K562 (cell line): ENCODE measurements around the gene RGPD4. TPM values are rescaled to one million over a fixed set of nuclear protein-coding genes. Genes with fewer than 3 reads are reported as not detected.

Experiments
- ATAC-seq: fragments of 200-7000 bp; cut with Tn5 transposase; 3 replicates; pipeline ENCODE4 v1.9.1; 2020; ENCODE audit warnings: moderate library complexity
- BruUV-seq: library from RNA; stranded (reverse); fragments of 400-500 nt; replicated peaks from 2 replicates; lab custom pipeline; 2021; lab: Mats Ljungman, UMichigan
- CTCF ChIA-PET: fragments of 300-600 bp; formaldehyde crosslinking; extraction: SDS; loops from one replicate; lab custom pipeline; 2021; ENCODE audit warnings: low intra/inter-chr PET ratio; lab: Yijun Ruan, JAX
- POLR2A ChIA-PET: fragments of 300-600, 350-650 bp; sonication (Branson Sonifier 250); formaldehyde crosslinking; extraction: SDS; loops from one replicate; lab custom pipeline; 2021; ENCODE audit warnings: antibody characterized with exemption, inconsistent platforms; lab: Yijun Ruan, JAX
- DNase-seq, 4 experiments: peaks; one replicate each; pipeline versions ENCODE4 v3.0.0 to v3.0.0-alpha.2; 2011 to 2018; ENCODE audit warnings: low spot score in 3 of 4, mixed read lengths in 3 of 4; ENCODE audit errors: extremely low read depth in 1 of 4
- FAIRE-seq: peaks from 2 replicates; lab custom pipeline; 2011; peaks lifted over from hg19 to GRCh38; lab: Jason Lieb, UNC
- H2AFZ ChIP-seq: 2 replicates; pipeline ENCODE4 v1.6.0; 2011; ENCODE audit warnings: low read depth, low read length, control low read depth, inconsistent platforms
- H3K27ac ChIP-seq: fragments of 200-600 bp; 3 replicates; pipeline ENCODE4 v1.8.0; 2011; ENCODE audit warnings: low read depth, mild to moderate bottlenecking, control low read depth, inconsistent platforms, low read length, moderate library complexity, mixed read lengths; ENCODE audit errors: extremely low read depth
- H3K27me3 ChIP-seq, 2 experiments: fragments of 300-600 bp in 1 of 2; 2 replicates in 1 of 2; 3 replicates in 1 of 2; pipeline versions ENCODE4 v1.6.0 to v1.8.0; 2011; ENCODE audit warnings: inconsistent platforms in 2 of 2, low read length in 2 of 2, mild to moderate bottlenecking in 1 of 2, mixed read lengths in 1 of 2, moderate library complexity in 1 of 2; ENCODE audit not compliant: control insufficient read depth in 2 of 2, insufficient read depth in 2 of 2
- H3K36me3 ChIP-seq: fragments of 300-600 bp; 3 replicates; pipeline ENCODE4 v1.8.0; 2011; ENCODE audit warnings: mild to moderate bottlenecking, low read length, inconsistent platforms; ENCODE audit not compliant: control insufficient read depth, insufficient read depth
- H3K4me1 ChIP-seq, 2 experiments: fragments of 200-600 bp in 1 of 2; replicated peaks in 1 of 2; 2 replicates in 1 of 2; 3 replicates in 1 of 2; pipeline versions ENCODE4 v1.5.1 to v1.8.0; 2011; ENCODE audit warnings: inconsistent platforms in 2 of 2, low read length in 2 of 2, mild to moderate bottlenecking in 1 of 2, mixed read lengths in 1 of 2, moderate library complexity in 1 of 2; ENCODE audit not compliant: control insufficient read depth in 2 of 2, insufficient read depth in 2 of 2
- H3K4me2 ChIP-seq: 2 replicates; pipeline ENCODE4 v1.6.1; 2011; ENCODE audit warnings: low read length, control low read depth, inconsistent platforms, mixed read lengths; ENCODE audit not compliant: insufficient read depth
- H3K4me3 ChIP-seq: fragments of 200-600 bp; sonication (generic), shearing (Covaris generic); 2 replicates; pipeline ENCODE4 v1.5.1; 2016; ENCODE audit warnings: control low read depth, inconsistent platforms
- H3K79me2 ChIP-seq: fragments of 200-600 bp; 3 replicates; pipeline ENCODE4 v1.8.0; 2011; ENCODE audit warnings: low read length, inconsistent platforms; ENCODE audit not compliant: control insufficient read depth, insufficient read depth
- H3K9ac ChIP-seq, 2 experiments: 2 replicates each; pipeline versions ENCODE4 v1.6.0 to v1.6.1; 2011; ENCODE audit warnings: low read depth in 2 of 2, low read length in 2 of 2, control low read depth in 1 of 2, inconsistent platforms in 1 of 2, mild to moderate bottlenecking in 1 of 2, mixed read lengths in 1 of 2; ENCODE audit not compliant: insufficient read depth in 1 of 2
- H3K9me1 ChIP-seq: one replicate; pipeline ENCODE4 v1.6.0; 2011; ENCODE audit warnings: inconsistent platforms, mild to moderate bottlenecking, low read length, moderate library complexity; ENCODE audit not compliant: control insufficient read depth, insufficient read depth
- H3K9me3 ChIP-seq: replicated peaks from 2 replicates; pipeline ENCODE4 v1.5.1; 2011; ENCODE audit warnings: low read depth, low read length, inconsistent platforms; ENCODE audit not compliant: control insufficient read depth, insufficient read depth
- H4K20me1 ChIP-seq: replicated peaks from 2 replicates; pipeline ENCODE4 v1.6.1; 2011; ENCODE audit warnings: low read length, inconsistent platforms, mixed read lengths; ENCODE audit not compliant: control insufficient read depth, insufficient read depth
- DPF2 ChIP-seq: fragments of 450-650 bp; IDR thresholded peaks from 2 replicates; pipeline ENCODE4 v1.6.1; 2016
- EGR1 ChIP-seq: fragments of 450-650 bp; conservative IDR thresholded peaks from 2 replicates; pipeline ENCODE4 v1.6.1; 2017; ENCODE audit warnings: mild to moderate bottlenecking
- NELFE ChIP-seq: IDR thresholded peaks from 2 replicates; pipeline ENCODE4 v1.6.1; 2011; ENCODE audit warnings: mild to moderate bottlenecking; ENCODE audit not compliant: insufficient read depth, insufficient read length
- PHB2 ChIP-seq: fragments of 450-650 bp; IDR thresholded peaks from 2 replicates; pipeline ENCODE4 v1.6.1; 2017; ENCODE audit warnings: low read depth
- POLR2AphosphoS2 ChIP-seq: IDR thresholded peaks from 2 replicates; pipeline ENCODE4 v1.6.1; 2012; ENCODE audit warnings: low read length, improper control_type of control experiment
- RHOXF2B ChIP-seq: fragments of 250-450 bp; sonication (Bioruptor Pico); conservative IDR thresholded peaks from 2 replicates; pipeline ENCODE4 v1.5.1; 2021
- SIN3A ChIP-seq, 2 experiments: fragments of 150-350 bp in 1 of 2; IDR thresholded peaks; 2 replicates each; pipeline ENCODE4 v1.6.1; 2011 to 2016; ENCODE audit warnings: borderline replicate concordance in 2 of 2, low read depth in 2 of 2, low read length in 2 of 2, mild to moderate bottlenecking in 2 of 2, moderate library complexity in 2 of 2; ENCODE audit not compliant: control insufficient read depth in 1 of 2
- ZNF124 ChIP-seq: sonication (generic); formaldehyde crosslinking; IDR thresholded peaks from 2 replicates; pipeline ENCODE4 v1.8.1; 2022; ENCODE audit warnings: missing genetic modification reagents
- ZNF175 ChIP-seq: fragments of 200-800 bp; sonication (Bioruptor generic); IDR thresholded peaks from 2 replicates; pipeline ENCODE4 v1.6.1; 2016; ENCODE audit warnings: low read depth, mild to moderate bottlenecking, missing genetic modification characterization, missing compliant biosample characterization
- WGBS: fragments of 100-300 bp; shearing (Covaris generic); methylation state at CpG from one replicate; pipeline ENCODE4 v1.1.6; 2016; ENCODE audit warnings: low coverage, mixed read lengths; ENCODE audit not compliant: insufficient coverage; ENCODE audit errors: missing lambda C conversion rate; 5-methylcytosine and 5-hydroxymethylcytosine counted together
- in situ Hi-C: fragments of 300-500 bp; cut with MboI; formaldehyde crosslinking; loops from 4 replicates; pipeline ENCODE4 v1.15.0; 2018; ENCODE audit warnings: inconsistent platforms, mixed read lengths
- intact Hi-C: fragments of 100-400 bp; cut with micrococcal nuclease; formaldehyde crosslinking; loops from 2 replicates; pipeline ENCODE4 v1.14.2; 2022
- polyA plus RNA-seq, 8 experiments: library from polyadenylated mRNA; depleted of rRNA in 4 of 8; stranded (reverse) in 5 of 8; unstranded in 3 of 8; fragments of >200 nt; fragmentation: Nextera tagmentation in 2 of 8; fragmentation: Illumina TruSeq in 1 of 8; extraction: Ambion mirVana in 2 of 8; extraction: Trizol in 1 of 8; gene quantifications; 2 replicates each; pipeline versions ENCODE4 v1.2.1 to v1.2.3, GENCODE V29; 2011 to 2014; ENCODE audit warnings: inconsistent platforms in 1 of 8, missing spikeins in 1 of 8
- total RNA-seq, 7 experiments: library from RNA; depleted of rRNA in 6 of 7; stranded (reverse); fragments of >200 nt in 6 of 7; fragmentation: Illumina TruSeq in 2 of 7; extraction: Trizol in 2 of 7; gene quantifications; 2 replicates each; pipeline versions ENCODE4 v1.2.1 to v1.2.3, GENCODE V29; 2011 to 2021; ENCODE audit warnings: low replicate concordance in 1 of 7

The RGPD4 gene
- total and polyA plus RNA-seq, 9 of the 15 experiments (the other 6 are each of a cell fraction or from before 2014, with no cell fraction given): 0.04 TPM; not detected in 8

- TF ChIP-seq DPF2: no peak
- no peak for TF ChIP-seq SIN3A (IDR thresholded peaks at IDR 0.05; ENCODE audit: borderline replicate concordance in 2 of 2, control insufficient read depth in 1 of 2, low read depth in 2 of 2, low read length in 2 of 2)
- TF ChIP-seq ZNF175 (CRISPR knock-in tag): no peak
- TF ChIP-seq RHOXF2B (CRISPR knock-in tag): no peak
- TF ChIP-seq PHB2: no peak
- TF ChIP-seq, all 486 proteins: peak for 0
Measured at GRCh38 chr2:107806901-107807300, 19.8 kb upstream of the RGPD4 start (continued).

- H3K36me3 ChIP-seq: no peaks in the 10 kb centered on the region
- no peaks in the 10 kb centered on the region for H3K9me3 ChIP-seq
- H3K9me1 ChIP-seq: no peaks in the 10 kb centered on the region
- H3K27ac ChIP-seq: no peak overlapping the region
- FAIRE-seq: no peak
- H3K4me3 ChIP-seq: no peak overlapping the region
- intact Hi-C loops (loop anchor here (10.0 kb wide), 1 partner anchor 233 kb away; no protein-coding TSS in a partner anchor), in situ Hi-C loops (loop anchor here (25.0 kb wide), 2 partner anchors 129 to 221 kb away; no protein-coding TSS in a partner anchor)
- no peaks in the 10 kb centered on the region for H4K20me1 ChIP-seq
- no TSS peak for BruUV-seq
- DNase-seq: no peak
- POLR2A ChIA-PET: no interaction called here
- no peak overlapping the region for H2AFZ ChIP-seq
- H3K79me2 ChIP-seq: no peaks in the 10 kb centered on the region
- WGBS: 1% methylated on average over 7 of the region's 7 CpGs
- H3K4me1 ChIP-seq: no peaks in the 10 kb centered on the region
- H3K27me3 ChIP-seq: peaks cover 2 to 22% of the 10 kb centered on the region in 2 experiments; a peak in 2 of 5 replicates
- CTCF ChIA-PET: no interaction called here
- no peak overlapping the region for H3K4me2 ChIP-seq
- TF ChIP-seq NELFE: no peak
- no peak for TF ChIP-seq ZNF124 (CRISPR knock-in tag)
- TF ChIP-seq POLR2AphosphoS2: no peak
- TF ChIP-seq EGR1: no peak
- no peak overlapping the region for H3K9ac ChIP-seq
- no peak for ATAC-seq
Measured at GRCh38 chr2:107807988-107808387, 18.7 kb upstream of the RGPD4 start.
